ENCODE data around the gene CCR7. TPM values are rescaled to one million over a fixed set of nuclear protein-coding genes. Genes with fewer than 3 reads are reported as not detected.

Gene CCR7
- total and polyA plus RNA-seq, 2 experiments from 2014 or later = 0.68 TPM; not detected in 1

GRCh38 chr17:40568074-40568836 lies 3.0 kb upstream of the CCR7 start:
- H3K9me3 ChIP-seq (ENCODE audit: low read depth) = no peaks in the 10 kb centered on the region
- no peak overlapping the region for H2AFZ ChIP-seq
- no peaks in the 10 kb centered on the region for H4K20me1 ChIP-seq (ENCODE audit: insufficient read depth)
- no peak overlapping the region for H3K27ac ChIP-seq
- no peaks in the 10 kb centered on the region for H3F3A ChIP-seq (ENCODE audit: insufficient read depth)
- WGBS, 2 experiments (ENCODE audit: low coverage in 1 of 2, low lambda C conversion rate in 2 of 2, missing lambda C conversion rate in 2 of 2) = 24 to 33% methylated on average over 7 of the region's 7 CpGs
- H3K4me1 ChIP-seq (ENCODE audit: insufficient read depth) = no peaks in the 10 kb centered on the region
- TF ChIP-seq EZH2 (IDR thresholded peaks at IDR 0.05; ENCODE audit: insufficient read depth, poor library complexity, severe bottlenecking) (no peak), EZH2phosphoT487 (IDR thresholded peaks at IDR 0.05; ENCODE audit: insufficient read depth, low read depth) (no peak)
- no peaks in the 10 kb centered on the region for H3K36me3 ChIP-seq (ENCODE audit: low read depth)
- DNase-seq = no peak
- H3K27me3 ChIP-seq (replicated peaks; ENCODE audit: insufficient read depth) = peaks cover 30% of the 10 kb centered on the region
- in situ Hi-C loops (cut with MboI) = no loop called here
- no peaks in the 10 kb centered on the region for H3K79me2 ChIP-seq (ENCODE audit: insufficient read depth)
- H3K4me2 ChIP-seq (ENCODE audit: unreplicated experiment) = no peak overlapping the region
- no peak overlapping the region for H3K9ac ChIP-seq
- no peak overlapping the region for H3K4me3 ChIP-seq
- H3K9me2 ChIP-seq (ENCODE audit: insufficient read depth) = no peaks in the 10 kb centered on the region

GRCh38 chr17:40567377-40567776 lies 2.1 kb upstream of the CCR7 start:
- WGBS, 2 experiments (ENCODE audit: low coverage in 1 of 2, low lambda C conversion rate in 2 of 2, missing lambda C conversion rate in 2 of 2) = 51 to 55% methylated on average over 2 of the region's 2 CpGs
- in situ Hi-C loops (cut with MboI) = no loop called here

GRCh38 chr17:40565769-40566409 lies 617 bp upstream of the CCR7 start:
- Histone ChIP-seq H2AFZ (no peak overlapping the region), H3K9ac (no peak overlapping the region), H3K4me3 (no peak overlapping the region), H3K9me2 (ENCODE audit: insufficient read depth) (no peaks in the 10 kb centered on the region), H3F3A (ENCODE audit: insufficient read depth) (no peaks in the 10 kb centered on the region), H3K36me3 (ENCODE audit: low read depth) (no peaks in the 10 kb centered on the region), H3K4me2 (ENCODE audit: unreplicated experiment) (no peak overlapping the region), H3K27me3 (replicated peaks; ENCODE audit: insufficient read depth) (peaks cover 26% of the 10 kb centered on the region), H3K79me2 (ENCODE audit: insufficient read depth) (no peaks in the 10 kb centered on the region), H3K9me3 (ENCODE audit: low read depth) (no peaks in the 10 kb centered on the region), H3K4me1 (ENCODE audit: insufficient read depth) (no peaks in the 10 kb centered on the region), H3K27ac (no peak overlapping the region), H4K20me1 (ENCODE audit: insufficient read depth) (no peaks in the 10 kb centered on the region)
- TF ChIP-seq EZH2 (IDR thresholded peaks at IDR 0.05; ENCODE audit: insufficient read depth, poor library complexity, severe bottlenecking) = no peak
- TF ChIP-seq EZH2phosphoT487 (IDR thresholded peaks at IDR 0.05; ENCODE audit: insufficient read depth, low read depth) = no peak
- WGBS, 2 experiments (ENCODE audit: low coverage in 1 of 2, low lambda C conversion rate in 2 of 2, missing lambda C conversion rate in 2 of 2) = 20 to 65% methylated on average over 1 to 2 of the region's 2 CpGs
- no peak for DNase-seq
- in situ Hi-C loops (cut with MboI) = no loop called here

More at GRCh38 chr17:40567377-40567776, 2.1 kb upstream of the CCR7 start:
- H3K4me1 ChIP-seq (ENCODE audit: insufficient read depth) = no peaks in the 10 kb centered on the region
- H3K4me3 ChIP-seq = no peak overlapping the region
- H3K9ac ChIP-seq = no peak overlapping the region
- H2AFZ ChIP-seq = no peak overlapping the region
- TF ChIP-seq EZH2 (IDR thresholded peaks at IDR 0.05; ENCODE audit: insufficient read depth, poor library complexity, severe bottlenecking) = no peak
- TF ChIP-seq EZH2phosphoT487 (IDR thresholded peaks at IDR 0.05; ENCODE audit: insufficient read depth, low read depth) = no peak
- H3K9me2 ChIP-seq (ENCODE audit: insufficient read depth) = no peaks in the 10 kb centered on the region
- no peaks in the 10 kb centered on the region for H4K20me1 ChIP-seq (ENCODE audit: insufficient read depth)
- H3K4me2 ChIP-seq (ENCODE audit: unreplicated experiment) = no peak overlapping the region
- H3K9me3 ChIP-seq (ENCODE audit: low read depth) = no peaks in the 10 kb centered on the region
- no peaks in the 10 kb centered on the region for H3K36me3 ChIP-seq (ENCODE audit: low read depth)
- H3K27me3 ChIP-seq (replicated peaks; ENCODE audit: insufficient read depth) = peaks cover 30% of the 10 kb centered on the region
- H3K27ac ChIP-seq = no peak overlapping the region
- no peaks in the 10 kb centered on the region for H3F3A ChIP-seq (ENCODE audit: insufficient read depth)
- DNase-seq = no peak
- H3K79me2 ChIP-seq (ENCODE audit: insufficient read depth) = no peaks in the 10 kb centered on the region

- Histone ChIP-seq H2AFZ (no peak overlapping the region), H3K9ac (no peak overlapping the region), H3K27ac (no peak overlapping the region), H3K4me2 (ENCODE audit: unreplicated experiment) (no peak overlapping the region), H3K4me1 (ENCODE audit: insufficient read depth) (peaks cover 12% of the 10 kb centered on the region), H3K9me2 (ENCODE audit: insufficient read depth) (no peaks in the 10 kb centered on the region), H4K20me1 (ENCODE audit: insufficient read depth) (no peaks in the 10 kb centered on the region), H3K36me3 (ENCODE audit: low read depth) (no peaks in the 10 kb centered on the region), H3K4me3 (no peak overlapping the region), H3K27me3 (replicated peaks; ENCODE audit: insufficient read depth) (peaks cover 12% of the 10 kb centered on the region), H3K9me3 (ENCODE audit: low read depth) (no peaks in the 10 kb centered on the region), H3F3A (ENCODE audit: insufficient read depth) (0 out of 2 replicates have a peak, but pooled peaks cover 4% of the 10 kb centered on the region), H3K79me2 (ENCODE audit: insufficient read depth) (no peaks in the 10 kb centered on the region)
- in situ Hi-C loops (cut with MboI) = no loop called here
- TF ChIP-seq EZH2 (IDR thresholded peaks at IDR 0.05; ENCODE audit: insufficient read depth, poor library complexity, severe bottlenecking) (no peak), EZH2phosphoT487 (IDR thresholded peaks at IDR 0.05; ENCODE audit: insufficient read depth, low read depth) (no peak)
- no peak for DNase-seq
- 81 to 83% methylated on average over 13 of the region's 13 CpGs for WGBS, 2 experiments (ENCODE audit: low coverage in 1 of 2, low lambda C conversion rate in 2 of 2, missing lambda C conversion rate in 2 of 2)
These were observed 933 bp downstream of the CCR7 start for GRCh38 chr17:40564195-40564882.

Measured in GM23248 (cell line).